Tibial nerve (tissue), 4 donors: ENCODE data around the gene SCAPER. TPM values are rescaled to one million over a fixed set of nuclear protein-coding genes. Genes with fewer than 3 reads are reported as not detected.

Experiments used
- DNase-seq, 2 donors: peaks; one replicate each; pipeline ENCODE4 v3.0.0-alpha.2; 2019; ENCODE audit warnings: low spot score in 2 of 2
- H3K27ac ChIP-seq, 4 donors: fragments of 200-600 bp; sonication (generic) in 3 of 4; one replicate each; pipeline ENCODE4 v1.5.1; 2017 to 2019; ENCODE audit warnings: mild to moderate bottlenecking in 1 of 4
- H3K27me3 ChIP-seq, 2 donors: fragments of 200-600 bp; sonication (generic) in 1 of 2; one replicate each; pipeline versions ENCODE4 v1.5.1 to v1.6.0; 2017 to 2019
- H3K36me3 ChIP-seq, 3 donors: fragments of 200-600 bp; sonication (generic); one replicate each; pipeline ENCODE4 v1.5.1; 2018 to 2019
- H3K4me1 ChIP-seq, 4 donors: fragments of 200-600 bp; sonication (generic) in 3 of 4; one replicate each; pipeline ENCODE4 v1.5.1; 2017 to 2019
- H3K4me3 ChIP-seq, 4 donors: fragments of 200-600 bp; sonication (generic) in 3 of 4; one replicate each; pipeline ENCODE4 v1.5.1; 2017 to 2019; ENCODE audit warnings: mild to moderate bottlenecking in 1 of 4, moderate library complexity in 1 of 4
- H3K9me3 ChIP-seq, 4 donors: fragments of 200-600 bp; sonication (generic) in 3 of 4; one replicate each; pipeline ENCODE4 v1.5.1; 2017 to 2019
- EP300 ChIP-seq, 2 donors: sonication (generic); formaldehyde crosslinking; IDR thresholded peaks; one replicate each; pipeline ENCODE4 v1.6.1; 2017; ENCODE audit warnings: antibody characterized with exemption in 2 of 2, mild to moderate bottlenecking in 1 of 2
- POLR2A ChIP-seq, 2 donors: fragments of 450-650 bp; IDR thresholded peaks; one replicate each; pipeline ENCODE4 v1.6.1; 2017; ENCODE audit warnings: antibody characterized with exemption in 2 of 2, mild to moderate bottlenecking in 2 of 2, moderate library complexity in 2 of 2
- WGBS, 2 donors: methylation state at CpG; one replicate each; pipeline ENCODE4 v1.1.5; 2018; 5-methylcytosine and 5-hydroxymethylcytosine counted together
- total RNA-seq, 4 donors: library from RNA; depleted of rRNA; stranded (reverse); fragments of >200 nt; gene quantifications; one replicate each; pipeline ENCODE4 v1.1.0, GENCODE V29; 2016
- TF ChIP-seq, protein P1 (sequence below), 5 experiments: fragments of 200-600 bp in 3 of 5; fragments of 450-650 bp in 2 of 5; sonication (generic) in 3 of 5; IDR thresholded peaks; one replicate each; pipeline ENCODE4 v1.5.1; 2016 to 2019; ENCODE audit warnings: antibody characterized with exemption in 5 of 5, mild to moderate bottlenecking in 3 of 5, moderate library complexity in 2 of 5

The SCAPER gene
- total RNA-seq, 4 donors from 2014 or later = 25.5 to 45.3 (median 37.3) TPM

- Histone ChIP-seq H3K27ac (no peak overlapping the region), H3K9me3 (peaks cover 0 to 6% (median 0%) of the 10 kb centered on the region in 4 donors), H3K4me3 (no peak overlapping the region), H3K4me1 (no peaks in the 10 kb centered on the region), H3K27me3 (no peaks in the 10 kb centered on the region), H3K36me3 (peaks cover 0 to 43% (median 7%) of the 10 kb centered on the region in 3 donors)
- 43 to 58% methylated on average over 1 of the region's 1 CpG for WGBS, 2 donors
- DNase-seq = no peak
- TF ChIP-seq POLR2A (IDR thresholded peaks at IDR 0.05) = no peak
Observed at GRCh38 chr15:76467136-76467535, 438.0 kb downstream of the SCAPER start.

- no peak overlapping the region for H3K4me3 ChIP-seq
- no peaks in the 10 kb centered on the region for H3K4me1 ChIP-seq
- no peak for TF ChIP-seq POLR2A (IDR thresholded peaks at IDR 0.05)
- TF ChIP-seq, protein P1, sequence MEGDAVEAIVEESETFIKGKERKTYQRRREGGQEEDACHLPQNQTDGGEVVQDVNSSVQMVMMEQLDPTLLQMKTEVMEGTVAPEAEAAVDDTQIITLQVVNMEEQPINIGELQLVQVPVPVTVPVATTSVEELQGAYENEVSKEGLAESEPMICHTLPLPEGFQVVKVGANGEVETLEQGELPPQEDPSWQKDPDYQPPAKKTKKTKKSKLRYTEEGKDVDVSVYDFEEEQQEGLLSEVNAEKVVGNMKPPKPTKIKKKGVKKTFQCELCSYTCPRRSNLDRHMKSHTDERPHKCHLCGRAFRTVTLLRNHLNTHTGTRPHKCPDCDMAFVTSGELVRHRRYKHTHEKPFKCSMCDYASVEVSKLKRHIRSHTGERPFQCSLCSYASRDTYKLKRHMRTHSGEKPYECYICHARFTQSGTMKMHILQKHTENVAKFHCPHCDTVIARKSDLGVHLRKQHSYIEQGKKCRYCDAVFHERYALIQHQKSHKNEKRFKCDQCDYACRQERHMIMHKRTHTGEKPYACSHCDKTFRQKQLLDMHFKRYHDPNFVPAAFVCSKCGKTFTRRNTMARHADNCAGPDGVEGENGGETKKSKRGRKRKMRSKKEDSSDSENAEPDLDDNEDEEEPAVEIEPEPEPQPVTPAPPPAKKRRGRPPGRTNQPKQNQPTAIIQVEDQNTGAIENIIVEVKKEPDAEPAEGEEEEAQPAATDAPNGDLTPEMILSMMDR (IDR thresholded peaks at IDR 0.05) = no peak
- no peak for TF ChIP-seq EP300 (IDR thresholded peaks at IDR 0.05)
- H3K9me3 ChIP-seq = peaks cover 0 to 10% (median 0%) of the 10 kb centered on the region in 4 donors
- no peak overlapping the region for H3K27ac ChIP-seq
- DNase-seq = no peak
- WGBS, 2 donors = 97 to 100% methylated on average over 1 of the region's 1 CpG
- H3K36me3 ChIP-seq = peaks cover 0 to 39% (median 7%) of the 10 kb centered on the region in 3 donors
- no peaks in the 10 kb centered on the region for H3K27me3 ChIP-seq
Observed at GRCh38 chr15:76465728-76466127, 439.4 kb downstream of the SCAPER start.

DNA sequence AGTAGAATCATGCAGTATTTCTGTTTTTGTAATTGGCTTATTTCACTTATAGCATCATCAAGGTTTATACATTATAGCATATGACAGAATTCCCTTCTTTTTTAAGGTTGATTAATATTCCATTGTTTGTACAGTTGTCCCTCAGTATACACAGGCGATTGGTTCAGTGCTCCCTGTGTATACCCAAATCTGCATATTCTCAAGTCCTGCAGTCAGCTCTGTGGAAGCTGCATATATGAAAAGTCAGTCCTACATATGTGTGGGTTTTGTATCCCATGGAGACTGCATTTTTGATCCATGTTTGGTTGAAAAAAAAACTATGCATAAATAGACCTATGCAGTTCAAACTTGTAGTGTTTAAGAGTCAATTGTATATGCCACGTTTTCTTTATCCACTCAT lies 440.9 kb downstream of the SCAPER start:
- Histone ChIP-seq H3K4me1 (no peaks in the 10 kb centered on the region), H3K27me3 (no peaks in the 10 kb centered on the region), H3K36me3 (peaks cover 0 to 24% (median 7%) of the 10 kb centered on the region in 3 donors), H3K27ac (no peak overlapping the region), H3K4me3 (no peak overlapping the region), H3K9me3 (peaks cover 0 to 14% (median 0%) of the 10 kb centered on the region in 4 donors)
- WGBS, 2 donors = 91% methylated on average over 2 of the region's 2 CpGs
- no peak for DNase-seq
- no peak for TF ChIP-seq EP300 (IDR thresholded peaks at IDR 0.05)
- TF ChIP-seq POLR2A (IDR thresholded peaks at IDR 0.05) = no peak
- TF ChIP-seq, protein P1 (IDR thresholded peaks at IDR 0.05) = no peak

DNA sequence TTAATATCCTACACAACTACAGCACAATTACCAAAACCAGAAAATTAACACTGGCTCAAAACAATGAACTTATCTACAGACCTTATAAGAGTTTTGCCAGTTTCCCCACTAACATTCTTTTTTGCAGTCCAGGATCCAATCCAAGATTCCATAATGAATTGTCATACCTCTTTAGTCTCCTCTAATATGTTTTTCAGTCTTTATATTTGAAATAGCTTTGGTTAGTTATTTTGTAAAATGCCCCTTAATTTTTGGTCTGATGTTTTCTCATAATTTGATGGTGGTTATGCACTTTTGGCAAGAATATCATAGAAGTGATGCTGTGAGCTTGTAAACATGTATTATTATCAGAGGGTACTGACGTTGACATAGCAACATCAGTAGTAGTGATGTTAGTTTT lies 444.3 kb downstream of the SCAPER start:
- Histone ChIP-seq H3K9me3 (peaks cover 0 to 11% (median 0%) of the 10 kb centered on the region in 4 donors), H3K27ac (no peak overlapping the region), H3K27me3 (no peaks in the 10 kb centered on the region), H3K4me3 (no peak overlapping the region), H3K36me3 (peaks cover 0 to 7% (median 7%) of the 10 kb centered on the region in 3 donors), H3K4me1 (no peaks in the 10 kb centered on the region)
- 93 to 97% methylated on average over 1 of the region's 1 CpG for WGBS, 2 donors
- DNase-seq = no peak
- TF ChIP-seq, protein P1 (IDR thresholded peaks at IDR 0.05) = no peak
- TF ChIP-seq EP300 (IDR thresholded peaks at IDR 0.05) (no peak), POLR2A (IDR thresholded peaks at IDR 0.05) (no peak)

GRCh38 chr15:76460347-76460746 lies 444.8 kb downstream of the SCAPER start:
- H3K9me3 ChIP-seq = peaks cover 0 to 8% (median 0%) of the 10 kb centered on the region in 4 donors
- no peak for DNase-seq
- TF ChIP-seq EP300 (IDR thresholded peaks at IDR 0.05) (no peak), POLR2A (IDR thresholded peaks at IDR 0.05) (no peak)
- TF ChIP-seq, protein P1 (IDR thresholded peaks at IDR 0.05) = no peak
- no peaks in the 10 kb centered on the region for H3K4me1 ChIP-seq
- no peak overlapping the region for H3K27ac ChIP-seq
- no peak overlapping the region for H3K4me3 ChIP-seq
- H3K36me3 ChIP-seq = peaks cover 0 to 7% (median 7%) of the 10 kb centered on the region in 3 donors
- H3K27me3 ChIP-seq = no peaks in the 10 kb centered on the region
- 95 to 97% methylated on average over 3 of the region's 3 CpGs for WGBS, 2 donors

DNA sequence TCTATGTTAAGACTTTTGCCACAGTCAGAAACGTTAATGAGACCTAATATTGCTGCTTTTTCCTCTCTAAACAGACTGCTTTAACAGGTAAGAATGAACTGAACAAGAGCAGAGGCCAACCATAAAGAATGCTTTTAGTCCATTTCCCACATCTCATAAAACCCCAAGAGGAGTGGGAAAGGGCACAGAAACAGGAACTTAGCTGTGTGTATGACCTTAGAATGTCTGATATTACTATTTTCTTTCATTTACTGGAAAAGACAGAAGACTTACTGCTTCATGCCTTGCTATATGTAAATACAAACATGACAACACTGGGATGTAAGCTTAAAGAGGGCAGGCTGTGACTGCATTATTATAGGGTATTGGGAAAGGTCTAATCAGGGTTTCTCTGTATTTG lies 453.6 kb downstream of the SCAPER start:
- DNase-seq = no peak
- 39 to 55% methylated on average over 1 of the region's 1 CpG for WGBS, 2 donors

More for the DNA sequence above, 453.6 kb downstream of the SCAPER start:
- no peaks in the 10 kb centered on the region for H3K4me1 ChIP-seq
- no peak overlapping the region for H3K4me3 ChIP-seq
- no peaks in the 10 kb centered on the region for H3K27me3 ChIP-seq
- no peaks in the 10 kb centered on the region for H3K9me3 ChIP-seq
- no peak overlapping the region for H3K27ac ChIP-seq
- H3K36me3 ChIP-seq = peaks cover 0 to 3% (median 0%) of the 10 kb centered on the region in 3 donors
- TF ChIP-seq EP300 (IDR thresholded peaks at IDR 0.05) = no peak
- no peak for TF ChIP-seq POLR2A (IDR thresholded peaks at IDR 0.05)
- TF ChIP-seq, protein P1 (IDR thresholded peaks at IDR 0.05) = no peak
